ENCODE results near the gene MFF.
"Not testable (repeated sequence)": the region's sequence is repeated elsewhere in the genome, so short reads cannot be mapped to it uniquely, and the experiment has no call there.

Gene MFF

GRCh38 chr2:227376656-227377396 is 51.8 kb downstream of the MFF start:
- no peak for TF ChIP-seq ZFX (IDR thresholded peaks at IDR 0.05)
- no peak for TF ChIP-seq CTCF (conservative IDR thresholded peaks at IDR 0.05)
- H3K27ac ChIP-seq: no peak overlapping the region

- H3K27ac ChIP-seq: no peak overlapping the region
- TF ChIP-seq ZFX (IDR thresholded peaks at IDR 0.05) (no peak), CTCF (conservative IDR thresholded peaks at IDR 0.05) (peak; percentile 25; the same call in 1 of the 2 replicates)
Observed at GRCh38 chr2:227377467-227378351, 52.7 kb downstream of the MFF start.

GRCh38 chr2:227378371-227378782 is 53.3 kb downstream of the MFF start:
- no peak for TF ChIP-seq ZFX (IDR thresholded peaks at IDR 0.05)
- TF ChIP-seq CTCF (conservative IDR thresholded peaks at IDR 0.05): no peak; the same call in 1 of the 2 replicates
- no peak overlapping the region for H3K27ac ChIP-seq

- no peak for TF ChIP-seq ZFX (IDR thresholded peaks at IDR 0.05)
- TF ChIP-seq CTCF (conservative IDR thresholded peaks at IDR 0.05): no peak
- H3K27ac ChIP-seq: no peak within 1 kb of the TSS
Observed at GRCh38 chr2:227379095-227379494, 54.0 kb downstream of the MFF start, which contains the start of gene TM4SF20. TM4SF20 (minus strand) TSS chr2:227379306; CDS start chr2:227379268, 38 bp downstream.

- not testable (repeated sequence) for H3K27ac ChIP-seq
Observed at GRCh38 chr2:227382241-227382835, 57.3 kb downstream of the MFF start.

DNA sequence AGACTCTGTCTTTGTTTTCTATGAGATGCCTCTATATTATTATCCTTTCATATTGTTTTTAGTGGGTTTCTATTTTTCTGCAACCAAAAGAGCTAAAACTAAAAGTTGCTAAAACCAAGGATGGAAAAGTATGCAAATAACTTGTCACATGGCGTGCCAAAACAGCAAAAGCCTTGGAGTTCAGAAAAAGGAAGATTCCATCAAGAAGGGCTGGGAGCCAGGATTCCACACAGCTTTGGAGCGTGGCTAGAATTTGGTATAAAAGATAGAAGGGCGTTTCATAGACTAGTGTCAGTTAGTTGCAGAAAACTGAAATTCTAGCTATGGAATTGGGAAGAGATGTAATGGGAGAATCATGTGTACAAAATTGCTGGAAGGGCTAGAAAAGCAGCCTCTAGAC is 58.6 kb downstream of the MFF start:
- no peak overlapping the region for H3K27ac ChIP-seq
- TF ChIP-seq ZFX (IDR thresholded peaks at IDR 0.05): no peak

DNA sequence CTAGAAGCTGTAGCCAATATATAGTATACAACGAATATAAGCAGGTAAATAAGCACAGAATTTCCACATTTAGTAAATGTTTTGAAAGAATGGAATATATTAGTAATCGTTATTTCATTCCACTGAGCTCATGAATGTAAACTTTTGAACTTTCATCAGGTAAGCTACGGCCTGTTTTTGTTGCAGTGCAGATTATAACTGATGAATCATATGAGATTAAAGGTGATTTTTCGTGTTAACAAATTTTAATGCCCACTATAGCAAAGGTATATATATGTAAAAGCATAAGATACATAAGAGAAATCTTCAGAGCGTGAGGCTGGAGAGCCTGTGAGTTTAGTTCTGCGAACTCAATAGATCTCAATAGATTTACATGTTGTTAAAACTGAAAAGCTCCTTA is 61.6 kb downstream of the MFF start:
- TF ChIP-seq ZFX (IDR thresholded peaks at IDR 0.05): no peak
- no peak for TF ChIP-seq CTCF (conservative IDR thresholded peaks at IDR 0.05)
- H3K27ac ChIP-seq: no peak overlapping the region

GRCh38 chr2:227387583-227387982 is 62.5 kb downstream of the MFF start, which contains the start of gene SCYGR1:
SCYGR1 (minus strand) TSS chr2:227387949; CDS start chr2:227387949, 0 bp downstream.
- not testable (repeated sequence) for H3K27ac ChIP-seq
